Tibial nerve (tissue), 4 donors: ENCODE measurements around the gene PPP4R4. TPM values are rescaled to one million over a fixed set of nuclear protein-coding genes. Genes with fewer than 3 reads are reported as not detected.

Experiments used
- DNase-seq, 2 donors: peaks; one replicate each; pipeline ENCODE4 v3.0.0-alpha.2; 2019; ENCODE audit warnings: low spot score in 2 of 2
- H3K27ac ChIP-seq, 4 donors: fragments of 200-600 bp; sonication (generic) in 3 of 4; one replicate each; pipeline ENCODE4 v1.5.1; 2017 to 2019; ENCODE audit warnings: mild to moderate bottlenecking in 1 of 4
- H3K27me3 ChIP-seq, 2 donors: fragments of 200-600 bp; sonication (generic) in 1 of 2; one replicate each; pipeline versions ENCODE4 v1.5.1 to v1.6.0; 2017 to 2019
- H3K36me3 ChIP-seq, 3 donors: fragments of 200-600 bp; sonication (generic); one replicate each; pipeline ENCODE4 v1.5.1; 2018 to 2019
- H3K4me1 ChIP-seq, 4 donors: fragments of 200-600 bp; sonication (generic) in 3 of 4; one replicate each; pipeline ENCODE4 v1.5.1; 2017 to 2019
- H3K4me3 ChIP-seq, 4 donors: fragments of 200-600 bp; sonication (generic) in 3 of 4; one replicate each; pipeline ENCODE4 v1.5.1; 2017 to 2019; ENCODE audit warnings: mild to moderate bottlenecking in 1 of 4, moderate library complexity in 1 of 4
- H3K9me3 ChIP-seq, 4 donors: fragments of 200-600 bp; sonication (generic) in 3 of 4; one replicate each; pipeline ENCODE4 v1.5.1; 2017 to 2019
- CTCF ChIP-seq, 5 experiments: fragments of 200-600 bp in 3 of 5; fragments of 450-650 bp in 2 of 5; sonication (generic) in 3 of 5; IDR thresholded peaks; one replicate each; pipeline ENCODE4 v1.5.1; 2016 to 2019; ENCODE audit warnings: antibody characterized with exemption in 5 of 5, mild to moderate bottlenecking in 3 of 5, moderate library complexity in 2 of 5
- EP300 ChIP-seq, 2 donors: sonication (generic); formaldehyde crosslinking; IDR thresholded peaks; one replicate each; pipeline ENCODE4 v1.6.1; 2017; ENCODE audit warnings: antibody characterized with exemption in 2 of 2, mild to moderate bottlenecking in 1 of 2
- POLR2A ChIP-seq, 2 donors: fragments of 450-650 bp; IDR thresholded peaks; one replicate each; pipeline ENCODE4 v1.6.1; 2017; ENCODE audit warnings: antibody characterized with exemption in 2 of 2, mild to moderate bottlenecking in 2 of 2, moderate library complexity in 2 of 2
- WGBS, 2 donors: methylation state at CpG; one replicate each; pipeline ENCODE4 v1.1.5; 2018; 5-methylcytosine and 5-hydroxymethylcytosine counted together
- total RNA-seq, 4 donors: library from RNA; depleted of rRNA; stranded (reverse); fragments of >200 nt; gene quantifications; one replicate each; pipeline ENCODE4 v1.1.0, GENCODE V29; 2016

The PPP4R4 gene
- total RNA-seq, 4 donors from 2014 or later, result 1.2 to 9.0 (median 3.4) TPM

- Histone ChIP-seq H3K9me3 (no peaks in the 10 kb centered on the region), H3K36me3 (peaks cover 0 to 29% (median 0%) of the 10 kb centered on the region in 3 donors), H3K4me1 (peaks cover 0 to 17% (median 7%) of the 10 kb centered on the region in 4 donors), H3K4me3 (no peak overlapping the region), H3K27ac (no peak overlapping the region), H3K27me3 (no peaks in the 10 kb centered on the region)
- WGBS, 2 donors, result 76 to 82% methylated on average over 5 of the region's 5 CpGs
- TF ChIP-seq EP300 (IDR thresholded peaks at IDR 0.05) (no peak), POLR2A (IDR thresholded peaks at IDR 0.05) (no peak), CTCF (IDR thresholded peaks at IDR 0.05) (no peak)
- peak in 1 of 2 donors; percentile 1 for DNase-seq
Observed at GRCh38 chr14:94126800-94127199, 47.3 kb upstream of the PPP4R4 start.

- Histone ChIP-seq H3K27me3 (no peaks in the 10 kb centered on the region), H3K9me3 (no peaks in the 10 kb centered on the region), H3K4me1 (peaks cover 0 to 17% (median 7%) of the 10 kb centered on the region in 4 donors), H3K36me3 (peaks cover 0 to 29% (median 0%) of the 10 kb centered on the region in 3 donors), H3K27ac (no peak overlapping the region), H3K4me3 (no peak overlapping the region)
- peak in 1 of 2 donors; percentile 2 for DNase-seq
- TF ChIP-seq EP300 (IDR thresholded peaks at IDR 0.05) (no peak), POLR2A (IDR thresholded peaks at IDR 0.05) (no peak), CTCF (IDR thresholded peaks at IDR 0.05) (no peak)
- 82% methylated on average over 6 of the region's 6 CpGs for WGBS, 2 donors
Observed at GRCh38 chr14:94127330-94127729, 46.8 kb upstream of the PPP4R4 start.

- H3K27ac ChIP-seq, result peak overlapping the region; percentile 86 to 95 (median 88)
- H3K4me3 ChIP-seq, result peak overlapping the region in 2 of 4 donors; percentile 34 to 59
- peaks cover 0 to 29% (median 0%) of the 10 kb centered on the region in 3 donors for H3K36me3 ChIP-seq
- H3K4me1 ChIP-seq, result peaks cover 0 to 17% (median 7%) of the 10 kb centered on the region in 4 donors
- no peak for DNase-seq
- H3K9me3 ChIP-seq, result no peaks in the 10 kb centered on the region
- WGBS, 2 donors, result 91 to 96% methylated on average over 13 of the region's 14 CpGs
- H3K27me3 ChIP-seq, result no peaks in the 10 kb centered on the region
- no peak for TF ChIP-seq CTCF (IDR thresholded peaks at IDR 0.05)
- no peak for TF ChIP-seq POLR2A (IDR thresholded peaks at IDR 0.05)
- no peak for TF ChIP-seq EP300 (IDR thresholded peaks at IDR 0.05)
Observed at GRCh38 chr14:94128216-94128839, 45.8 kb upstream of the PPP4R4 start.

- DNase-seq, result peak; percentile 65 to 67
- peak within 1 kb of the TSS; percentile 34 to 61 (median 55) for H3K4me3 ChIP-seq
- WGBS, 2 donors, result 0 to 2% methylated on average over 21 to 27 of the region's 27 CpGs
Observed at GRCh38 chr14:94129111-94129757, 44.9 kb upstream of the PPP4R4 start, which contains the start of gene IFI27L2. Gene IFI27L2, minus strand, starts transcription at chr14:94129604. Its CDS starts 40 bp downstream, at chr14:94129564.

More at GRCh38 chr14:94129111-94129757, 44.9 kb upstream of the PPP4R4 start, which contains the start of gene IFI27L2:
- Histone ChIP-seq H3K9me3 (no peaks in the 10 kb centered on the region), H3K27me3 (no peaks in the 10 kb centered on the region), H3K27ac (peak within 1 kb of the TSS; percentile 86 to 95 (median 88)), H3K4me1 (peaks cover 0 to 17% (median 7%) of the 10 kb centered on the region in 4 donors), H3K36me3 (peaks cover 0 to 29% (median 0%) of the 10 kb centered on the region in 3 donors)
- TF ChIP-seq POLR2A (IDR thresholded peaks at IDR 0.05), result peak; percentile 25 to 57
- peak; percentile 40 to 72 (median 54) for TF ChIP-seq CTCF (IDR thresholded peaks at IDR 0.05)
- TF ChIP-seq EP300 (IDR thresholded peaks at IDR 0.05), result peak in 1 of 2 donors; percentile 65
